GM23338 (cell line): Measurements from ENCODE around the gene AASDH. TPM values are rescaled to one million over a fixed set of nuclear protein-coding genes. Genes with fewer than 3 reads are reported as not detected.

Source experiments
- ATAC-seq: fragments of 200-7000 bp; cut with Tn5 transposase; 3 replicates; pipeline ENCODE4 v1.9.1; 2020
- DNase-seq: peaks from one replicate; pipeline ENCODE4 v3.0.0-alpha.2; 2015; ENCODE audit warnings: low spot score
- H2AFZ ChIP-seq: fragments of 200-600 bp; sonication (generic); 2 replicates; pipeline ENCODE4 v1.8.0; 2016; ENCODE audit warnings: antibody characterized with exemption, mild to moderate bottlenecking, moderate library complexity
- H3F3A ChIP-seq: fragments of 200-600 bp; sonication (generic); replicated peaks from 2 replicates; pipeline ENCODE4 v1.8.0; 2017; ENCODE audit warnings: antibody characterized with exemption, mixed run types, low read depth
- H3K27ac ChIP-seq: fragments of 200-600 bp; sonication (generic); 2 replicates; pipeline ENCODE4 v1.6.1; 2016; ENCODE audit warnings: low read depth
- H3K27me3 ChIP-seq: fragments of 200-600 bp; sonication (generic); 2 replicates; pipeline ENCODE4 v1.8.0; 2016; ENCODE audit warnings: mild to moderate bottlenecking, mixed run types, moderate library complexity; ENCODE audit not compliant: insufficient read depth
- H3K36me3 ChIP-seq: fragments of 200-600 bp; sonication (generic); 2 replicates; pipeline ENCODE4 v1.8.0; 2016; ENCODE audit warnings: mild to moderate bottlenecking; ENCODE audit not compliant: insufficient read depth
- H3K4me1 ChIP-seq: fragments of 200-600 bp; sonication (generic); 2 replicates; pipeline ENCODE4 v1.8.0; 2016; ENCODE audit warnings: mild to moderate bottlenecking, moderate library complexity; ENCODE audit not compliant: insufficient read depth
- H3K4me2 ChIP-seq: fragments of 200-600 bp; sonication (generic); 2 replicates; pipeline ENCODE4 v1.7.1; 2017; ENCODE audit warnings: mixed run types
- H3K4me3 ChIP-seq: fragments of 200-600 bp; sonication (generic); 2 replicates; pipeline ENCODE4 v1.6.1; 2016; ENCODE audit warnings: mixed run types
- H3K79me2 ChIP-seq: fragments of 200-600 bp; sonication (generic); replicated peaks from 2 replicates; pipeline ENCODE4 v1.8.0; 2017; ENCODE audit warnings: mild to moderate bottlenecking; ENCODE audit not compliant: insufficient read depth
- H3K9me2 ChIP-seq: fragments of 200-600 bp; sonication (generic); 2 replicates; pipeline ENCODE4 v1.8.0; 2017; ENCODE audit not compliant: insufficient read depth
- H4K20me1 ChIP-seq: fragments of 200-600 bp; sonication (generic); replicated peaks from 2 replicates; pipeline ENCODE4 v1.8.0; 2017; ENCODE audit warnings: mild to moderate bottlenecking; ENCODE audit not compliant: insufficient read depth
- H3K27ac Mint-ChIP-seq: 2 replicates; pipeline ENCODE4 v1.8.0; 2020; ENCODE audit warnings: inconsistent platforms, mild to moderate bottlenecking, moderate library complexity, mixed read lengths
- H3K27me3 Mint-ChIP-seq: 3 replicates; pipeline ENCODE4 v1.8.0; 2022; ENCODE audit warnings: low read depth, mild to moderate bottlenecking, moderate library complexity, mixed read lengths, inconsistent platforms; ENCODE audit not compliant: insufficient read depth, poor library complexity
- H3K36me3 Mint-ChIP-seq: 3 replicates; pipeline ENCODE4 v1.8.0; 2021; ENCODE audit warnings: low read depth, mild to moderate bottlenecking, inconsistent platforms, moderate library complexity, mixed read lengths
- H3K4me1 Mint-ChIP-seq: 3 replicates; pipeline ENCODE4 v1.8.0; 2020; ENCODE audit warnings: mild to moderate bottlenecking, inconsistent platforms, mixed read lengths
- H3K4me3 Mint-ChIP-seq: 3 replicates; pipeline ENCODE4 v1.8.0; 2021; ENCODE audit warnings: moderate library complexity, mild to moderate bottlenecking, inconsistent platforms, mixed read lengths
- H3K9me3 Mint-ChIP-seq: 3 replicates; pipeline ENCODE4 v1.8.0; 2020; ENCODE audit warnings: moderate library complexity, mild to moderate bottlenecking, inconsistent platforms, mixed read lengths
- CREB1 ChIP-seq: fragments of 250-450 bp; sonication (Bioruptor Pico); IDR thresholded peaks from 2 replicates; pipeline ENCODE4 v1.5.0; 2020; ENCODE audit warnings: low read depth, mild to moderate bottlenecking, moderate library complexity
- EZH2 ChIP-seq: fragments of 200-600 bp; sonication (generic); IDR thresholded peaks from one replicate; pipeline ENCODE4 v1.8.0; 2017; ENCODE audit warnings: antibody characterized with exemption, mild to moderate bottlenecking, low read depth; ENCODE audit not compliant: unreplicated experiment
- EZH2phosphoT487 ChIP-seq: fragments of 200-600 bp; sonication (generic); IDR thresholded peaks from one replicate; pipeline ENCODE4 v1.8.1; 2018; ENCODE audit warnings: antibody characterized with exemption; ENCODE audit not compliant: unreplicated experiment
- JUNB ChIP-seq: IDR thresholded peaks from one replicate; pipeline ENCODE4 v1.6.1; 2016; ENCODE audit warnings: antibody characterized with exemption; ENCODE audit not compliant: unreplicated experiment
- NANOG ChIP-seq: IDR thresholded peaks from 2 replicates; pipeline ENCODE4 v1.6.1; 2016; ENCODE audit warnings: antibody characterized with exemption, borderline replicate concordance
- POLR2AphosphoS5 ChIP-seq: IDR thresholded peaks from 2 replicates; pipeline ENCODE4 v1.6.1; 2016; ENCODE audit warnings: antibody characterized with exemption, low read depth
- STAT1 ChIP-seq: IDR thresholded peaks from one replicate; pipeline ENCODE4 v1.6.1; 2016; ENCODE audit warnings: antibody characterized with exemption; ENCODE audit not compliant: unreplicated experiment
- ZNF114 ChIP-seq: fragments of 250-450 bp; sonication (Bioruptor Pico); IDR thresholded peaks from 2 replicates; pipeline ENCODE4 v1.5.0; 2020; ENCODE audit warnings: mild to moderate bottlenecking, moderate library complexity
- ZNF331 ChIP-seq: fragments of 250-450 bp; sonication (Bioruptor Pico); IDR thresholded peaks from 2 replicates; pipeline ENCODE4 v1.5.0; 2020; ENCODE audit warnings: low read depth, mild to moderate bottlenecking, moderate library complexity
- polyA plus RNA-seq: library from polyadenylated mRNA; unstranded; fragments of >200 nt; fragmentation: Nextera tagmentation; extraction: Ambion mirVana; gene quantifications from 2 replicates; pipeline ENCODE4 v1.2.1, GENCODE V29; 2016
- total RNA-seq: library from RNA; depleted of rRNA; stranded (reverse); fragments of >200 nt; shearing (Covaris generic); gene quantifications from 2 replicates; pipeline ENCODE4 v1.2.3, GENCODE V29; 2014
- TF ChIP-seq, protein P1 (sequence below): fragments of 250-450 bp; sonication (Bioruptor Pico); IDR thresholded peaks from 2 replicates; pipeline ENCODE4 v1.5.0; 2020; ENCODE audit warnings: mild to moderate bottlenecking, moderate library complexity
- TF ChIP-seq, protein P2 (sequence below), 2 experiments: fragments of 200-600 bp in 1 of 2; sonication (generic) in 1 of 2; conservative IDR thresholded peaks; 2 replicates each; pipeline versions ENCODE4 v1.5.1 to v1.6.1; 2016 to 2017; ENCODE audit warnings: antibody characterized with exemption in 2 of 2, low read depth in 2 of 2, mild to moderate bottlenecking in 2 of 2, moderate library complexity in 1 of 2
- TF ChIP-seq, protein P3 (sequence below): IDR thresholded peaks from 2 replicates; pipeline ENCODE4 v1.6.1; 2016; ENCODE audit warnings: antibody characterized with exemption
- TF ChIP-seq, protein P4 (sequence below): IDR thresholded peaks from one replicate; pipeline ENCODE4 v1.6.1; 2018; ENCODE audit warnings: antibody characterized with exemption; ENCODE audit not compliant: unreplicated experiment

The AASDH gene
- total and polyA plus RNA-seq, 2 experiments from 2014 or later: 12.2 to 35.6 TPM

DNA sequence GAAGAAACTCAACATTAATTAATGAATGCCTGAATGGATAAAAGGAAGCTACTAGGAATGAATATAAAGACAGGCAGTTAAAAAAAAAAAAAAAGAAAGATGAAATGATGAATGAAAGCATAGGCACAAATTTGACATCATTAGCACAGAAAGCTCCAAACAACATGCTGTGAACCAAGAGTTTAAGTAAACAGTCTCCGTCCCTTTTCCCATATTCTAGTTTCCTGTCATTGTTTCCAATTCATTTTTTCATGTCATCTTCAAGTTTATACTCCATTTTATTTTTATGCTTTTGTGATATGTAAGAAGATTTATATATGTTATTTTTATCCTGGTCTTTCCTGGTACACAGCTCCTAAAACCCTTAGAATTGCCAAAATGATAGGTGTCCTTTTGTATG is 17.7 kb upstream of the AASDH start:
- Histone ChIP-seq H3K4me3 (no peak overlapping the region), H3K4me1 (peaks cover 32% of the 10 kb centered on the region), H3K27me3 (no peaks in the 10 kb centered on the region), H3K79me2 (peaks cover 42% of the 10 kb centered on the region), H3K9me2 (no peaks in the 10 kb centered on the region), H2AFZ (no peak overlapping the region), H3K36me3 (peaks cover 16% of the 10 kb centered on the region; the same call in 1 of the 2 replicates), H4K20me1 (peaks cover 15% of the 10 kb centered on the region; the same call in 1 of the 2 replicates), H3K27ac (no peak overlapping the region), H3K4me2 (no peak overlapping the region), H3F3A (no peaks in the 10 kb centered on the region)
- Mint-ChIP-seq H3K4me3 (no peak overlapping the region), H3K27me3 (peaks cover 2% of the 10 kb centered on the region), H3K36me3 (peaks cover 66% of the 10 kb centered on the region), H3K27ac (no peak overlapping the region), H3K9me3 (no peaks in the 10 kb centered on the region), H3K4me1 (peaks cover 38% of the 10 kb centered on the region)
- TF ChIP-seq EZH2phosphoT487 (no peak), ZNF114 (no peak), STAT1 (no peak), CREB1 (no peak), POLR2AphosphoS5 (no peak), NANOG (no peak), JUNB (no peak), EZH2 (no peak), ZNF331 (CRISPR knock-in tag) (no peak)
- TF ChIP-seq, protein P1, sequence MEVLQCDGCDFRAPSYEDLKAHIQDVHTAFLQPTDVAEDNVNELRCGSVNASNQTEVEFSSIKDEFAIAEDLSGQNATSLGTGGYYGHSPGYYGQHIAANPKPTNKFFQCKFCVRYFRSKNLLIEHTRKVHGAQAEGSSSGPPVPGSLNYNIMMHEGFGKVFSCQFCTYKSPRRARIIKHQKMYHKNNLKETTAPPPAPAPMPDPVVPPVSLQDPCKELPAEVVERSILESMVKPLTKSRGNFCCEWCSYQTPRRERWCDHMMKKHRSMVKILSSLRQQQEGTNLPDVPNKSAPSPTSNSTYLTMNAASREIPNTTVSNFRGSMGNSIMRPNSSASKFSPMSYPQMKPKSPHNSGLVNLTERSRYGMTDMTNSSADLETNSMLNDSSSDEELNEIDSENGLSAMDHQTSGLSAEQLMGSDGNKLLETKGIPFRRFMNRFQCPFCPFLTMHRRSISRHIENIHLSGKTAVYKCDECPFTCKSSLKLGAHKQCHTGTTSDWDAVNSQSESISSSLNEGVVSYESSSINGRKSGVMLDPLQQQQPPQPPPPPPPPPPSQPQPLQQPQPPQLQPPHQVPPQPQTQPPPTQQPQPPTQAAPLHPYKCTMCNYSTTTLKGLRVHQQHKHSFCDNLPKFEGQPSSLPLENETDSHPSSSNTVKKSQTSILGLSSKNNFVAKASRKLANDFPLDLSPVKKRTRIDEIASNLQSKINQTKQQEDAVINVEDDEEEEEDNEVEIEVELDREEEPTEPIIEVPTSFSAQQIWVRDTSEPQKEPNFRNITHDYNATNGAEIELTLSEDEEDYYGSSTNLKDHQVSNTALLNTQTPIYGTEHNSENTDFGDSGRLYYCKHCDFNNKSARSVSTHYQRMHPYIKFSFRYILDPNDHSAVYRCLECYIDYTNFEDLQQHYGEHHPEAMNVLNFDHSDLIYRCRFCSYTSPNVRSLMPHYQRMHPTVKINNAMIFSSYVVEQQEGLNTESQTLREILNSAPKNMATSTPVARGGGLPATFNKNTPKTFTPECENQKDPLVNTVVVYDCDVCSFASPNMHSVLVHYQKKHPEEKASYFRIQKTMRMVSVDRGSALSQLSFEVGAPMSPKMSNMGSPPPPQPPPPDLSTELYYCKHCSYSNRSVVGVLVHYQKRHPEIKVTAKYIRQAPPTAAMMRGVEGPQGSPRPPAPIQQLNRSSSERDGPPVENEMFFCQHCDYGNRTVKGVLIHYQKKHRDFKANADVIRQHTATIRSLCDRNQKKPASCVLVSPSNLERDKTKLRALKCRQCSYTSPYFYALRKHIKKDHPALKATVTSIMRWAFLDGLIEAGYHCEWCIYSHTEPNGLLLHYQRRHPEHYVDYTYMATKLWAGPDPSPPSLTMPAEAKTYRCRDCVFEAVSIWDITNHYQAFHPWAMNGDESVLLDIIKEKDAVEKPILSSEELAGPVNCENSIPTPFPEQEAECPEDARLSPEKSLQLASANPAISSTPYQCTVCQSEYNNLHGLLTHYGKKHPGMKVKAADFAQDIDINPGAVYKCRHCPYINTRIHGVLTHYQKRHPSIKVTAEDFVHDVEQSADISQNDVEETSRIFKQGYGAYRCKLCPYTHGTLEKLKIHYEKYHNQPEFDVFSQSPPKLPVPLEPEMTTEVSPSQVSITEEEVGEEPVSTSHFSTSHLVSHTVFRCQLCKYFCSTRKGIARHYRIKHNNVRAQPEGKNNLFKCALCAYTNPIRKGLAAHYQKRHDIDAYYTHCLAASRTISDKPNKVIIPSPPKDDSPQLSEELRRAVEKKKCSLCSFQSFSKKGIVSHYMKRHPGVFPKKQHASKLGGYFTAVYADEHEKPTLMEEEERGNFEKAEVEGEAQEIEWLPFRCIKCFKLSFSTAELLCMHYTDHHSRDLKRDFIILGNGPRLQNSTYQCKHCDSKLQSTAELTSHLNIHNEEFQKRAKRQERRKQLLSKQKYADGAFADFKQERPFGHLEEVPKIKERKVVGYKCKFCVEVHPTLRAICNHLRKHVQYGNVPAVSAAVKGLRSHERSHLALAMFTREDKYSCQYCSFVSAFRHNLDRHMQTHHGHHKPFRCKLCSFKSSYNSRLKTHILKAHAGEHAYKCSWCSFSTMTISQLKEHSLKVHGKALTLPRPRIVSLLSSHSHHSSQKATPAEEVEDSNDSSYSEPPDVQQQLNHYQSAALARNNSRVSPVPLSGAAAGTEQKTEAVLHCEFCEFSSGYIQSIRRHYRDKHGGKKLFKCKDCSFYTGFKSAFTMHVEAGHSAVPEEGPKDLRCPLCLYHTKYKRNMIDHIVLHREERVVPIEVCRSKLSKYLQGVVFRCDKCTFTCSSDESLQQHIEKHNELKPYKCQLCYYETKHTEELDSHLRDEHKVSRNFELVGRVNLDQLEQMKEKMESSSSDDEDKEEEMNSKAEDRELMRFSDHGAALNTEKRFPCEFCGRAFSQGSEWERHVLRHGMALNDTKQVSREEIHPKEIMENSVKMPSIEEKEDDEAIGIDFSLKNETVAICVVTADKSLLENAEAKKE (CRISPR knock-in tag): no peak
- TF ChIP-seq, protein P2, sequence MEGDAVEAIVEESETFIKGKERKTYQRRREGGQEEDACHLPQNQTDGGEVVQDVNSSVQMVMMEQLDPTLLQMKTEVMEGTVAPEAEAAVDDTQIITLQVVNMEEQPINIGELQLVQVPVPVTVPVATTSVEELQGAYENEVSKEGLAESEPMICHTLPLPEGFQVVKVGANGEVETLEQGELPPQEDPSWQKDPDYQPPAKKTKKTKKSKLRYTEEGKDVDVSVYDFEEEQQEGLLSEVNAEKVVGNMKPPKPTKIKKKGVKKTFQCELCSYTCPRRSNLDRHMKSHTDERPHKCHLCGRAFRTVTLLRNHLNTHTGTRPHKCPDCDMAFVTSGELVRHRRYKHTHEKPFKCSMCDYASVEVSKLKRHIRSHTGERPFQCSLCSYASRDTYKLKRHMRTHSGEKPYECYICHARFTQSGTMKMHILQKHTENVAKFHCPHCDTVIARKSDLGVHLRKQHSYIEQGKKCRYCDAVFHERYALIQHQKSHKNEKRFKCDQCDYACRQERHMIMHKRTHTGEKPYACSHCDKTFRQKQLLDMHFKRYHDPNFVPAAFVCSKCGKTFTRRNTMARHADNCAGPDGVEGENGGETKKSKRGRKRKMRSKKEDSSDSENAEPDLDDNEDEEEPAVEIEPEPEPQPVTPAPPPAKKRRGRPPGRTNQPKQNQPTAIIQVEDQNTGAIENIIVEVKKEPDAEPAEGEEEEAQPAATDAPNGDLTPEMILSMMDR (conservative IDR thresholded peaks at IDR 0.05; ENCODE audit: low read depth in 2 of 2): no peak
- TF ChIP-seq, protein P3, sequence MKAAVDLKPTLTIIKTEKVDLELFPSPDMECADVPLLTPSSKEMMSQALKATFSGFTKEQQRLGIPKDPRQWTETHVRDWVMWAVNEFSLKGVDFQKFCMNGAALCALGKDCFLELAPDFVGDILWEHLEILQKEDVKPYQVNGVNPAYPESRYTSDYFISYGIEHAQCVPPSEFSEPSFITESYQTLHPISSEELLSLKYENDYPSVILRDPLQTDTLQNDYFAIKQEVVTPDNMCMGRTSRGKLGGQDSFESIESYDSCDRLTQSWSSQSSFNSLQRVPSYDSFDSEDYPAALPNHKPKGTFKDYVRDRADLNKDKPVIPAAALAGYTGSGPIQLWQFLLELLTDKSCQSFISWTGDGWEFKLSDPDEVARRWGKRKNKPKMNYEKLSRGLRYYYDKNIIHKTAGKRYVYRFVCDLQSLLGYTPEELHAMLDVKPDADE: no peak
- TF ChIP-seq, protein P4, sequence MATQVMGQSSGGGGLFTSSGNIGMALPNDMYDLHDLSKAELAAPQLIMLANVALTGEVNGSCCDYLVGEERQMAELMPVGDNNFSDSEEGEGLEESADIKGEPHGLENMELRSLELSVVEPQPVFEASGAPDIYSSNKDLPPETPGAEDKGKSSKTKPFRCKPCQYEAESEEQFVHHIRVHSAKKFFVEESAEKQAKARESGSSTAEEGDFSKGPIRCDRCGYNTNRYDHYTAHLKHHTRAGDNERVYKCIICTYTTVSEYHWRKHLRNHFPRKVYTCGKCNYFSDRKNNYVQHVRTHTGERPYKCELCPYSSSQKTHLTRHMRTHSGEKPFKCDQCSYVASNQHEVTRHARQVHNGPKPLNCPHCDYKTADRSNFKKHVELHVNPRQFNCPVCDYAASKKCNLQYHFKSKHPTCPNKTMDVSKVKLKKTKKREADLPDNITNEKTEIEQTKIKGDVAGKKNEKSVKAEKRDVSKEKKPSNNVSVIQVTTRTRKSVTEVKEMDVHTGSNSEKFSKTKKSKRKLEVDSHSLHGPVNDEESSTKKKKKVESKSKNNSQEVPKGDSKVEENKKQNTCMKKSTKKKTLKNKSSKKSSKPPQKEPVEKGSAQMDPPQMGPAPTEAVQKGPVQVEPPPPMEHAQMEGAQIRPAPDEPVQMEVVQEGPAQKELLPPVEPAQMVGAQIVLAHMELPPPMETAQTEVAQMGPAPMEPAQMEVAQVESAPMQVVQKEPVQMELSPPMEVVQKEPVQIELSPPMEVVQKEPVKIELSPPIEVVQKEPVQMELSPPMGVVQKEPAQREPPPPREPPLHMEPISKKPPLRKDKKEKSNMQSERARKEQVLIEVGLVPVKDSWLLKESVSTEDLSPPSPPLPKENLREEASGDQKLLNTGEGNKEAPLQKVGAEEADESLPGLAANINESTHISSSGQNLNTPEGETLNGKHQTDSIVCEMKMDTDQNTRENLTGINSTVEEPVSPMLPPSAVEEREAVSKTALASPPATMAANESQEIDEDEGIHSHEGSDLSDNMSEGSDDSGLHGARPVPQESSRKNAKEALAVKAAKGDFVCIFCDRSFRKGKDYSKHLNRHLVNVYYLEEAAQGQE: no peak
- ATAC-seq (no peak), DNase-seq (no peak)
